Measurements from ENCODE around the gene DAB1. TPM values are rescaled to one million over a fixed set of nuclear protein-coding genes. Genes with fewer than 3 reads are reported as not detected.

Gene DAB1
- total and polyA plus RNA-seq, 10 of the 15 experiments (the other 5 are each of a cell fraction or from before 2014, with no cell fraction given): 0.02 to 0.10 (median 0.03) TPM; not detected in 5

GRCh38 chr1:57451516-57451915 is 27.7 kb upstream of the DAB1 start:
- ChIA-PET CTCF (no interaction called here), SMC1A (ENCODE audit: uncharacterized antibody, unreplicated experiment) (interaction anchor here (0.6 kb wide), 2 partner anchors 233 to 353 kb away, joined by 3 to 4 read pairs; no protein-coding TSS in a partner anchor), RAD21 (ENCODE audit: unreplicated experiment) (no interaction called here), POLR2A (interaction anchor here (0.6 kb wide), 2 partner anchors 126 to 505 kb away, joined by 3 to 5 read pairs; no protein-coding TSS in a partner anchor)
- Histone ChIP-seq H3K4me1 (ENCODE audit: control insufficient read depth, insufficient read depth, low read length) (no peaks in the 10 kb centered on the region), H2AFZ (ENCODE audit: control insufficient read depth, low read depth, low read length) (no peak overlapping the region), H4K20me1 (ENCODE audit: control insufficient read depth, insufficient read depth) (no peaks in the 10 kb centered on the region), H3K79me2 (ENCODE audit: control insufficient read depth, insufficient read depth, low read length) (no peaks in the 10 kb centered on the region), H3K9ac (ENCODE audit: control insufficient read depth, insufficient read depth, low read length) (no peak overlapping the region), H3K27me3 (replicated peaks in 1 of 2; ENCODE audit: control insufficient read depth in 2 of 2, insufficient read depth in 2 of 2, low read length in 1 of 2) (no peaks in the 10 kb centered on the region), H3K27ac (ENCODE audit: control insufficient read depth, insufficient read depth) (no peak overlapping the region), H3K4me2 (ENCODE audit: control insufficient read depth, insufficient read depth) (no peak overlapping the region), H3K36me3 (ENCODE audit: control insufficient read depth in 2 of 2, insufficient read depth in 2 of 2, low read length in 1 of 2) (no peaks in the 10 kb centered on the region), H3K9me3 (replicated peaks; ENCODE audit: control insufficient read depth, insufficient read depth, low read length) (no peaks in the 10 kb centered on the region), H3K4me3 (no peak overlapping the region)
- no peak for ATAC-seq
- no peak for DNase-seq (ENCODE audit: low read depth, low spot score)
- in situ Hi-C loops (cut with MboI): no loop called here
- no peak for FAIRE-seq
- 44% methylated on average over 5 of the region's 5 CpGs for WGBS (ENCODE audit: insufficient coverage, insufficient replicate concordance, low lambda C conversion rate, missing lambda C conversion rate)
- BruUV-seq (replicated peaks): no TSS peak
- intact Hi-C loops (cut with micrococcal nuclease; ENCODE audit: unreplicated experiment): no loop called here
- no peak for TF ChIP-seq NFIC (IDR thresholded peaks at IDR 0.05; ENCODE audit: low read depth, low read length)
- TF ChIP-seq YBX1 (IDR thresholded peaks at IDR 0.05): no peak
- TF ChIP-seq ZNF622 (IDR thresholded peaks at IDR 0.05): no peak
- no peak for TF ChIP-seq ZNF24 (IDR thresholded peaks at IDR 0.05)
- no peak for TF ChIP-seq SMAD1 (IDR thresholded peaks at IDR 0.05; ENCODE audit: low read depth, partially characterized antibody)
- TF ChIP-seq TAF1 (IDR thresholded peaks at IDR 0.05; ENCODE audit: borderline replicate concordance, low read depth, low read length): no peak
- TF ChIP-seq SIN3A (IDR thresholded peaks at IDR 0.05; ENCODE audit: low read depth, low read length): no peak
- TF ChIP-seq HCFC1 (IDR thresholded peaks at IDR 0.05; ENCODE audit: low read length): no peak
- no peak for TF ChIP-seq ATF2 (IDR thresholded peaks at IDR 0.05; ENCODE audit: low read length)
- TF ChIP-seq IKZF2 (IDR thresholded peaks at IDR 0.05): no peak
- TF ChIP-seq NFYA (IDR thresholded peaks at IDR 0.05; ENCODE audit: borderline replicate concordance, low read depth, low read length): no peak
- no peak for TF ChIP-seq MYB (IDR thresholded peaks at IDR 0.05; ENCODE audit: borderline replicate concordance, low read depth, low read length)
- TF ChIP-seq ZNF274 (IDR thresholded peaks at IDR 0.05; ENCODE audit: insufficient read depth, insufficient read length): no peak
- TF ChIP-seq POLR2AphosphoS2 (IDR thresholded peaks at IDR 0.05; ENCODE audit: low read depth, low read length): no peak
- no peak for TF ChIP-seq HSF1 (IDR thresholded peaks at IDR 0.05; ENCODE audit: low read depth, low read length)
- TF ChIP-seq PKNOX1 (IDR thresholded peaks at IDR 0.05): no peak
- TF ChIP-seq ZBTB40 (IDR thresholded peaks at IDR 0.05; ENCODE audit: borderline replicate concordance): no peak
